NOMO-1 (cell line): ENCODE data around the gene ANKRD6.

Experiments
- DNase-seq, 2 experiments: peaks; one replicate each; lab custom pipeline; 2025; ENCODE audit not compliant: unreplicated experiment in 2 of 2; lab: John Stamatoyannopoulos, UW

Gene ANKRD6

DNA sequence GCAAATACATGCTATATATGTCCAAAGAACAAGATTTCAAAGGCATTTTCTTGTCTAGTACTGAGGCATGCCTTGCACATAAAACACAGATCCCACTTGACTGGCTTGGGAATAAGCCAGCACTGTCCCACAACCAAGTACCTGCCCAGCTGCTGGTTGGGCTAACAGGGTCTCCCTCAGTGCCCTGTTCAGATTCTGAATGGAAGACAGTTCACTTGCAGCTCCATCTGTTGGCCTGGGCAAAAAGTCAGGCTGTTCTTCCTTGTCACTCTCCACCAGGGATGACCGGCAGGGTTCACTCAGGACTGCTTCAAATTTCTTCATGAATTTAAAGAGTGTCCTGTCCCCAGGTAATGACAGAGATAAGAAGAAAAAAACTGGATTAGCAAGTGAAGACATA, 250.0 kb downstream of the ANKRD6 start:
- DNase-seq, result no peak
